HG02885 (cell line): ENCODE data around the gene CHST12.
A peak's percentile ranks its signal among the peaks of the same experiment; 100 is the strongest.

Experiments
- ATAC-seq: cut with Tn5 transposase; IDR thresholded peaks from one replicate; pipeline ENCODE4 v1.9.1; 2021; ENCODE audit warnings: mild to moderate bottlenecking; ENCODE audit not compliant: unreplicated experiment, poor library complexity

Gene CHST12

DNA sequence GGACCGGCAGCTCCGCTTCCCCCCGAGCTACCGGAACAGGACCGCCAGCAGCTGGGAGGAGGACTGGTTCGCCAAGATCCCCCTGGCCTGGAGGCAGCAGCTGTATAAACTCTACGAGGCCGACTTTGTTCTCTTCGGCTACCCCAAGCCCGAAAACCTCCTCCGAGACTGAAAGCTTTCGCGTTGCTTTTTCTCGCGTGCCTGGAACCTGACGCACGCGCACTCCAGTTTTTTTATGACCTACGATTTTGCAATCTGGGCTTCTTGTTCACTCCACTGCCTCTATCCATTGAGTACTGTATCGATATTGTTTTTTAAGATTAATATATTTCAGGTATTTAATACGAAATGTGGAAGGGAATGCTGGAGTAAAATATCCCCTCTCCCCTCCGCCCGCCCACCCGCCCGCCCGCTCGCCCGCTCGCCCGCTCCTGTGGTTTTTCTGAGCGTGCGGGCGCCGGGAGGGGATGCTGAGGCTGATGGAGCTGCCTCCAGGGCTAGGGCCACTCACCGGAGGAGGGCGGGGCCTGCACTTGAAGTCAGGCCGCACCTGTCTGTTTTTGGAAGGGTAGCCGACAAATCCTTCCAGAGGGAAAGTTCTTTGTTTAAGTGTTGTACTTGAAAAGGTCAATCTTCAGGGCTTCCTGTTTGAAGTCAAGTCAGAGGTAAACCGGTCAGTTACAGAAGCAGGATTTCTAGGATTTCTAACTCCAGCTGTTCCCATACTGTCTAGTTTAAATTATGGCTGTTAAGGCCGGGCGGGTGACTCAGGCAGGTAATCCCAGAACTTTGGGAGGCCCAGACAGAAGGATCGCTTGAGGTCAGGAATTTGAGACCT is 30.5 kb downstream of the CHST12 start:
- ATAC-seq = no peak

DNA sequence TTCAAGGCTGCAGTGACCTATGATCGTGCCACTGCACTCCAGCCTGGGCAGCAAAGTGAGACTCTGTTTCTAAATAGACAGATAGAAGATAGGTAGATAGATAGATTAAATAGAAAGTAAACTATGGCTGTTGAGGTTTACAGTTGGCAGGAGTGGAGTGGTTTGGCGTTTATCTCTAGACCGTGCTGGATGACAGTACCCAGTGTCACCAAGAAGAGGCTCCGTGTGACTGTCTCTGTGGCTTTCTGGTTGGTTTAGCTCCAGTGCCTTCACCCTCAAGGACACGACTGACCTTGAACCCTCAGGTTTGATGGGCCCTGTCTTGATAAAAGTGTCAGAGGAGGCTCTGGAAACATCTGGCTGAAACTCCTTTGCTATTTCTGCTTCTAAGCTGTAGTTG is 31.7 kb downstream of the CHST12 start:
- no peak for ATAC-seq

DNA sequence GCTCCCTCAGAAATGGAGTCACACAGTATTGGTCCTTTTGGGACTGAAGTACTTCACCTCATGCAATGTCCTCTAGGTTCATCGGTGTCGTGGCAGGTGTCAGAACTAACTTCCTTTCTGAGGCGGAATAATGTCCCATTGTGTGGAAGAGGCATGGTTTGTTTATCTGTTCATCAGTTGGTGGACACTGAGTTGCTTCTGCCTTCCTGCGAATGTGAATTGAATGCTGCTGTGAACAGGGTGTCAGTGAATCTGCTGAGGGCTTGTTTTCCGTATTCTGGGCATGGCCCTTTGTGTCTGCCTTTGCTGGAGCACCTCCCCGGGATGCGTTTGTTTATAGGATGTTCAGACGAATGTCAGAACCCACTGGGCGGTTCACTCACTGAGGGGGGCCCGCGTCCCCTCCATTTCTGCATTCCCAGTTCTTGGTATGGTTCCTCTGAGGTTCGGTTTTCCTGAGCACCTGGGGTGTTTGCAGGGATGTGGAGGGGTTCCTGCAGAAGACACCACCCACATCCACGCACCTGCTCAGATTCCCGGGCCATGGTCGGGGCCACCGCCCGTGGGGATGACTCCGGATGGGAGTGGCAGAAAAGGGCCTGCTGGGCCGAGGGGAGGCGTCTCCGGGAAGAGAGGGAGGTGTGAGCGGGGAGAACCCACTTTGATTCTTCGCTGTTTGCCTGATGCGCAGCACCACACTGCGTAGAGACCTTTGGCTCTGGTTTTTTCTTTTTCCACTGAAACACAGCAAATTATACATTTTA is 33.1 kb downstream of the CHST12 start:
- no peak for ATAC-seq

DNA sequence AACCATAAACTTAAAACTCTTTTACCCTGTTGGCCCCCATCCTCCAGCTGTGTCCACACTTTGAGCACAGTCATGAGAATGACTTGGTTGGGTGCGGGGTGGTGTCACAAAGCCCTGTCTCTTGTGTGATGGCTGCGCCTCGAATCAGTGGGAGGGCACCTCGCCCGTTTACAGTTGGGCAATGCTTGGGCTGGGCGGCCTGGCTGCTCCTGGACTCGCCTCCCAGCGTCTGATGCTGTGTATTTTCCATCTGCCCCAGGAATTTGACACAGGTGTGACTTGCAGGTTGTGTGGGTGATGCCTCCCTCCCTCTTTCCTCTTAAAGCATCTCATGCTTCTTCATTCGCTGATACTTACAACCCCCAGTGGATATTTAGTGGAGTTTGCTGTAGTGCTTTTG is 33.7 kb downstream of the CHST12 start:
- no peak for ATAC-seq

DNA sequence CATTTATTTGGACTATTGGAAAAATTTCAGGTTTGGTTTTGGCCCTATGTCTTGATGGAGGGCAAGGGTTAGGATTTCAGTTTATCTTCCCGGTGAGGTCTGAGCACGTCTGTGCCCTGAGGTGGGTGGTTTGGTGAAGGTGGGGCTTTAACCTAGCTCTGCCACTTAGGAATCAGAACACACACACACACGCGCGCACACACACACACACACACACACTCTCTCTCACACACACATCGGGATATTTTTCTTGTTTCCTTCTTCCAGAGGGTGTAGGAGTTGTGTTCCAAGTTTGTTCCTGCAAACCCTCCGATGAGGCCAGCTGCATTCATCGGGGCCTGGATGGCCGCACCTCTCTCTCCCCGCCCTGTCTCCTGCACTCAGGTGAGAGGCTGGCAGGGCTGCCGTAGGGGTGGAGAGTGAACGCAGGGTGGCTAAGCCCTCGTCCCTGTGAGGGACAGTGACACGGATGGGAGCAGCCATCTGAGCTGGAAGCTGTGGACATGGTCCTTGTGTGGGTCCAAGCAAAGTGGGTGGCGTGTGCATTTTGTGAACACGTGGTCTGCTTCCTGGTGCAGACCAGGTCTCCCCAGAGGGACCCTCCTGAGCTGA is 34.2 kb downstream of the CHST12 start:
- ATAC-seq = no peak

GRCh38 chr7:2438186-2438585 is 34.8 kb downstream of the CHST12 start:
- ATAC-seq = no peak

DNA sequence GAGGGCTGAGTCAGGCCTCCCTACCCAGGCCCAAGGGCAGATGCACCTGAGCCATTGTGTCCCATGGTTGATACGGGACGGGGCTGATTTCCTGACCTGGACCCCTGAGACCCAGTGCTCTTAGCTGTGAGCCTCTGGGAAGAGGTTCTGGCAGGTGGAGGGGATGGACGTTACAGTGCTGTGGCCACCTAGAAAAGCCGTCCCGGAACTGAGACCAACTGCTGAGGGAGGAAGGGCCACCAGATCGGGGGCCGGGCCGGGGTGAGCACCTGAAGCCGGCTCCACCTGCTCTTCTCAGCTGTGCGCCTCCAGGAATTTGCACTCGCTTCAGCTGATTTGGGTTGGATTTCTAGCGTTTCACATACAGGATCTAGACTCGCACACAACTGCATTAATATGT is 35.4 kb downstream of the CHST12 start:
- ATAC-seq = no peak

GRCh38 chr7:2440608-2441245 is 37.3 kb downstream of the CHST12 start:
- no peak for ATAC-seq

DNA sequence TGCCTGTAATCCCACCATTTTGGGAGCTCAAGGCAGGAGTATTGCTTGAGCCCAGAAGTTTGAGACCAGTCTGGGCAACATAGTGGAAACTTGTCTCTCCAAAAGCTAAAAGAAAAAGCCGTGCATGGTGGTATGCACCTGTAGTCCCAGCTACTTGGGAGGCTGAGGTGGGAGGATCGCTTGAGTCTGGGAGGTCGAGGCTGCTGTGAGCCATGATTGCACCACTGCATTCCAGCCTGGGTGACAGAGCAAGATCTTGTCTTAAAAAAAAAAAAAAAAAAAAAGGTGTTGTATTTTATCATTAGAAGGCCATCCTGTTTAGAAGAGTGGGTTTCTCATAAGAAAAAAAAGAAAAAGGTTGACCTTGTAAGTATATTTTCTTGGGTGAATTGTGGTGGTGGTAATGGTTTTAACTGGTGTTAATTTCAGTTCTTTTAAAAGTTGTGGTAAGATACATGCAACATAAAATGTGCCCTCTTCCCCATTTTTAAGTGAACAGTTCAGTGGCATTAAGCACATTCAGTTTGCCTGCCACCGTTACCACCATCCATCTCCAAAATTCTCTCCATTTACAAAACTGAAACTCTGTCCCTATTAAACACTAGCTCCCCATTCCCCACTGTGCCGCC is 38.1 kb downstream of the CHST12 start:
- ATAC-seq = no peak

DNA sequence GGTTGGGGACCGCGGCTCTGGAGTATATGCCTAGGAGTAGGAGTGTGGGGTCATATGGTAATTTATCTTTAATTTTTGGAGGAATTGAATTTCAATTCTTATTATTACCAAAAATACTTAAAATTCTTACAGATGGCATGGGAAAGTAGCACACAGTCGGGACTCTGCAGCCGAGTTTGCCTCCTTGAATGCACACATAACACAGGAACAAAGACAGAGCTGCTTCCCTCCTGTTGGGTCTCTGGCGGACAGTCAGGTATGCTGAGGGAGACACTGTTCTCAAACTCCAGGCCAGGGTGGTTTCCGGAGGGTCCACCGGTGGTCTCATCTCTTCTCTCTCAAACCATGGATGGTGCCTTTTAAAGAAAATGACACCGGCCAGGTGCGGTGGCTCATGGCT is 40.1 kb downstream of the CHST12 start:
- ATAC-seq = no peak

DNA sequence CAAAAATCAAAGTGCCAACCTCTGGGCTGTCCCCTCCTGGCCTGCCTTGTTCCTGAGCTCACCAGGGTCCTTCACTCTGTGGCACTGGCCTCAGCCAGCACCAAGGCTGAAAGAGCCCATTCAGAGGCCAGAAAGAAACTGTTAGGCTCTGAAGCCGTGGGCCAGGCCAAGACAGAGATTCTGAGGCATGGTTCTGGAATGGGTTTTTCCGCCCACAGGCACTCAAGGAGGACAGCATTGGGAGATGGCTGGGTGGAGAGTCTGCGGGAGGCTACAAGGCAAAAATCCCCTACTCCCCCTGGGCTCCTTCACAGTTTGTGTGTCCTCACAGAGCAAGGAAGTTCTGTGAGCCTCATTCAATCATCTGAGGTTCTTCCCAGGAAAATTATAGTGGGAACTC is 41.1 kb downstream of the CHST12 start:
- no peak for ATAC-seq

DNA sequence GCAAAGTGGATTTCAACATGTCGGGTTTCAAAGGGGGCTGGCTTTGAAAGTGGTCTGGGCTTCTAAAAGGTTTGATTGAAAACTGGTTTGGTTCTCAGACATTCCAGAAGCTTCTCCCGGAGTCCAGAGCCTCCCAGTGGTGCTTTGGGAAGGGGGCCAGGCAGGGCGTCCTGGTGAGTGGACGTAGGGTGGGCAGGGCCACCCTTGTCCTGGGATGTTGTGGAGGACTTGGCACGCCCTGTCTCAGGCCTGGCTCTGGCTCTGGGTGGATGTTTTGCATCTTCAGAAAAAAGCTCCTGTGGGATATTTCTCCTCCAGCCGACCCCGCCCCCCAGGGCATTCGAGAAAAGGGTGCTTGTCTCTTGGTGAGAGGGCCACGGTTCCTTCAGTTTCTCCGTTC is 41.6 kb downstream of the CHST12 start:
- ATAC-seq = no peak

DNA sequence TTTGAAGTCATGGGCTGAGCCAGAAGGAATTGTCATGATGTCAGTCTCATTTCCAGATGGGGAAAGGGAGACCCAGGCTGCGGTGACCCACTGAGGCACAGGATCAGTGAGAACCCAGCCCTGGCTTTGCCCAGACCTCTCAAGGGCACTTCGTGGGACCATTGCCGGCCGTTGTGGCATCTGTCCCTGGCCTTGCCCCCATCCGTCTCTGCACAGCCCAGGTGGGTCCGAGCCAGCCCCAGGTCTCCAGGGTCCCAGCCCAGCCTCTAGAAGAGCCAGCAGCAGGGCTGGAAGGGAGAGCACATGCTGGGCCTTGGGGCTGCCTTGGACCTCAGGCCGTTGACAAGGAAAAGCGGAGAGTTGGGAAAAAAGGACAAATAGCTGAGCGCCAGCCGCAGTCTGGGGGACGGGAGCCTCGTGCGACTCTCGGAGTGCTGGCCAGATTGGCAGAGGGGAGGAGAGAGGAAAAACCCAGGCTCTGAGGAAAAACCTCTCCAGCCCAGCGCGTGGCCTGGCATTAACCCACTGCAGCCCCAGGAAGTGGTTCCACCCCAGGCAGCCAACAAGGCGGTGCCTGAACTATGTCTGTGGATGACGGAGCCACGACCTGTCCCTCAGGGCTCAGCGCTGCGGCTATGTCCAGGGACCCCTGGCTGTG is 42.6 kb downstream of the CHST12 start:
- ATAC-seq = no peak

GRCh38 chr7:2446676-2447075 is 43.3 kb downstream of the CHST12 start:
- ATAC-seq = no peak

GRCh38 chr7:2450198-2451107 is 47.0 kb downstream of the CHST12 start:
- no peak for ATAC-seq

DNA sequence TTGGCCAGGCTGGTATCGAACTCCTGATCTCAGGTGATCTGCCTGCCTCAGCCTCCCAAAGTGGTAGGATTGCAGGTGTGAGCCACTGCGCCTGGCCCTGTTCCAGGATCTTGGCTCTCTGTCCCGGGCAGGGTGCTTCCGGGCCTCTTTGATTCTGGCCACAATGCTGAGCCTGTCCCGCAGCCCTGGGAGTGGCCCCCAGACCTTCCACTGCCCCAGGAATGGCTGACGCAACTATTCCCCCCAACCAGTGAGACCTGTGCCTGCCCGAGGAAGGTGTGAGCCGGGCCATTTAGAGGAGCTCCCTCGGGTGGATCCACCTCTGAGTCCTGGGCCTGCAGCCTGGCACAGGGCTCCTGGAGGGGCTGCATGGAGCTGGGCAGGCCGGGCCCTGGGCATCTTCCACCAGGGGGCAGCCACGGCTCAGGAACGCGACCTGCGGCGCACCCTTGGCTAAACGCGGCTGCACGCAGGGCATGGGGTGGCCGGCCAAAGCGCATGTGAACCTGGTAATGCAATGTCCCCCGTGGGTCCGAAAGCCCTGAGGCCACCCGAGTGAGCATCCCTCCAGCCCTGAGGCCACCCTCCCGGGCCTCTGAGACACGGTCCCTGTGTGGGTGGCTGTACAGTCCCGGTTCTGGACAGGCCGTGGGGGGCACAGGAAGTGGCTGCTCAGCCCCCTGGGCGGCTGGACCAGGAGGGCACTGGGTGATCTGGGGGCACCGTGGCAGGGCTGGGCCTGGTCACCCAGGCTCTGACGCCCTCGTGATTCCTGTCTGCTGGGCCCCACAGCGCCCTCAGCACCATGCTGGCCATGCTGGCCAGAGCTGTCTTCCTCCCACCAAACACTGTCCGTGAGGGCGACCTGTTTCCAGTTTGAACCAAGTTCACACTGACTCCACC is 48.0 kb downstream of the CHST12 start:
- peak; percentile 83 for ATAC-seq

GRCh38 chr7:2452074-2452507 is 48.7 kb downstream of the CHST12 start:
- ATAC-seq = peak; percentile 27
